Muscle of arm (tissue), 12 donors: ENCODE measurements around the gene SSU72. TPM values are rescaled to one million over a fixed set of nuclear protein-coding genes. Genes with fewer than 3 reads are reported as not detected.
"Not testable (repeated sequence)": the region's sequence is repeated elsewhere in the genome, so short reads cannot be mapped to it uniquely, and the experiment has no call there.

ENCODE experiments used
- DNase-seq: peaks from one replicate; pipeline ENCODE4 v3.0.0-alpha.2; 2013
- polyA plus RNA-seq, 12 donors: library from polyadenylated mRNA; unstranded; fragments of 120-200 nt; gene quantifications; one replicate each; pipeline ENCODE4 v1.2.1, GENCODE V29; 2013; ENCODE audit not compliant: insufficient read length in 12 of 12

Gene SSU72
- polyA plus RNA-seq, 12 donors, result 61.6 to 98.6 (median 86.4) TPM; not detected in 1

DNA sequence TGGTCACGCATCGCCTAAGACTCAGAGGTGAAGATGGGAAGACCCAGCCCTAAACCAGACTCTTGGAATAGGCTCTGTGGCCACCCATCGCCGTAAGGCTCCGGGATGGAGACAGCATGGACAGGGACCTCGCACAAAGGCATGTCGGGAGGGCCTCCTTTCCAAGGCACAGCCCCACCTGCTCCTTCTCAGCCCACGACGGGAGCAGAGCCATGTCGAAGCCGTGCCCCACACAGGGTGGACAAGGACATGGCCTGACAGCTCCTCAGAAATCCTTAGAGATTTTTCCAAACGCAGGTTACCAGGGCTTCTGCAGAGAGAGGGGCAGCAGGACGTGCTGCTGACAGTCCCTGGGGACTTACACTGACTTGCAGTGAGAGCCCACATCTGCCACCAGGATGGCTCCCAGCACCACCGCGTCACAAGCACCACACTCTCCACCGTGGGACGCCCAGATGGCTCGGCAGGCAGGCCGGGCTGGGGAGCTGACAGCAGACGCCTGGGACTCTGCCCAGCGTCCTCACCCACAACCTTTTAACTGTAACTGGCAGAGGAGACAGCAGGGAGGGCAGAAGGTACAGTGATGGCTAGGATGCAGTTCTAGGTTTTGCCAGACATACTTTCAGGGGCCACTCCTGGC lies 12.0 kb downstream of the SSU72 start:
- DNase-seq, result no peak

DNA sequence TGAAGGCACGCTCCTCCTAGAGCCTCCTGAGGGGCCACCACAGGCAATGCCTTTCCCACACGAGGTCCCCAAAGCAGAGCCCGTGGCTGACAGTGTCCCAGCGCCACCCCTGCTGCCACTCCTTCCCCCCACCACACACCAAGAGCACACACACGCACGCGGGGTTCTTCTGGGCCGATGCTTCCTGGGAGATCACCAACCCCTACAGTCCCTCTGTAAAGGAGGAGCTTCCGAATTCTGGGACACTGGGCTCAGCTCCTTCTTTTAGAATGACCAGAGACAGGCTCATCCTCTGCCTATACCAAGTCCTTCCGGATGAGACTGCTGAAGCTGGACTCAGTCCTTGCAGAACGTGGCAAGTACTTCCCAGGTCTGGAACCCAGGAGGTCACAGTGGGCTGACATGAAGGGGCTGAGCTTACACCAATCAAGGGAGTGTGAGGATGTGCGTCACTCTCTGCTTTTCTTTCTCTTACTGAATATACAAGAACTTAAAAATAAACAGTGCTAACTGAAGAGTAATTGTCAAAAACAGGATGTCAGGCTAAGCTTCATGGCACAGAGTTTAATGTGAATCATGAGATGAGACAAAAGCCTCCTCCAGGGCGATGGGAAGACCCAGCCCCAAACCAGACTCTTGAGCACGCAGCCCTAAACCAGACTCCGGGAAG lies 12.7 kb downstream of the SSU72 start:
- no peak for DNase-seq

DNA sequence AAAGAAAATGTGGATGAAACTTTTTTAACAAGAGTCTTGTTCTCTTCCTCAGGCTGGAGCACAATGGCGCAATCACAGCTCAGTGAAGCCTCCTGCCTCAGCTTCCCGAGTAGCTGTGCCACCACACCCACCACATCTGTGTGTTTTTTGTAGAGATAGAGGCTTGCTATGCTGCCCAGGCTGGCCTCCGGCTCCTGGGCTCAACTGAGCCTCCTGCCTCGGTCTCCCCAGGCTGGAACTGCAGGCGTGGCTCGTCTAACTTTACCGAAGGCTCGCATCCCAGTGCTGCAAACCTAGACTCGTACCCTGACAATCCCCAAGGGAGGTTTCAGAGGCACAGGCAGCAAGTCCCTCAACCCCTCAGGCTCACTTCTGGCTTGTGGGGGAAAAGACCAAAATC lies 14.5 kb downstream of the SSU72 start:
- DNase-seq, result no peak

DNA sequence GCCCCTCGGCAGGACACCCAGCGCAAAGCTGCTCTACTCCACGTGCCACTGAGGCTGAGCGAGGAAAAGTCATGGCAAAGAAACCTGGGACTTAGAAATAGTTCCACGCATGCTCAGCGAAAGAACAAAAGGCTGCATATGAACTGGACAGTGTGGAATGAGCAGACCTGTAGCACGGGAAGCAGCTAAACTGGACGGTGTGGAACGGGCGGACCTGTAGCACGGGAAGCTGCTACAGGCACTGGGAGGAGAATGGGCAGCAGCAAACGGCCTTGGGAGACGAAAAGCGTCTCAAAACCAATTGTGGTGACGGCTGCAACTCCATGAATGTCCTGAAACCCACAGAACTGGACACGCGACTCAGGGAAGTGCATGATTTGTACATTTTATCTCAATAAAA lies 15.6 kb downstream of the SSU72 start:
- no peak for DNase-seq

DNA sequence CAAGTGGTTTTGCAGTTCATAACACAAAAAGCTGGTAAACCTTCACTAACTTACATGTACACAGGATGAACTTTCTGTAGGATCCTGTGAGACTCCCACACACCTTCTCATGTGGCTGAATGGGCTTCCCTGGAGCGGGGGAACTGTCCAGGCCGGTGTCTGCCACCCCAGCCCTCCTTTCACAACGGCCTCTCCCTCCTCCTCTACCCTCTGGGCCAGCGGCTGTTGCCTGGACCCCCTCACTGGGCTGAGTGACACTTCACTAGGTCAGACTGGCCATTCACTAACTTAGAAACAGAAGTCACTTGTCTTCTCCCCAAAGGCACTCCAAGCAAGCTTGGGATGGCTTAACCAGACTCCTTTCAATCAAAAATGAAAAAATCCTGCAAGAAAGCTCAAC lies 16.1 kb downstream of the SSU72 start:
- no peak for DNase-seq

- not testable (repeated sequence) for DNase-seq
Measured at GRCh38 chr1:1557688-1558087, 17.0 kb downstream of the SSU72 start.

- not testable (repeated sequence) for DNase-seq
Measured at GRCh38 chr1:1556961-1557360, 17.7 kb downstream of the SSU72 start.

DNA sequence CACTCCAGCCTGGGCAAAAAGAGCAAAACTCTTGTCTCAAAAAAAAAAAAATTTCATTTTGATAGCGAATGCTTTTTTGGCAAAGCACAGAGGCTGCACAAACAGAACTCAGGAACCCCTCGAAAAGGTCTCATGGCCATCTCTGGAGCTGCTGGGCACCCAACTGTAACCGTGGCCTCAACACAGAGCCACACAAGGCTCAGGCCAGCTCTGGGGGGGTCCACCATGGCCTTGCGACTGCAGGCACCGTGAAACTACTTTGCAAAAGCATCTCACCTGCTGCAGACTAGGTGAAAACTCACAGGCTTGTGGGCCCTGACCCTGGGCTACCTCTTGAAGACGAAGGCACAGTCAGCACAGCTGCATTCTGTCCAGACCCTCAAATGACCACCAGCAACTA lies 18.2 kb downstream of the SSU72 start:
- DNase-seq, result no peak

- DNase-seq, result no peak
Measured at GRCh38 chr1:1554926-1555915, 19.4 kb downstream of the SSU72 start.

- no peak for DNase-seq
Measured at GRCh38 chr1:1554550-1554925, 20.1 kb downstream of the SSU72 start.

DNA sequence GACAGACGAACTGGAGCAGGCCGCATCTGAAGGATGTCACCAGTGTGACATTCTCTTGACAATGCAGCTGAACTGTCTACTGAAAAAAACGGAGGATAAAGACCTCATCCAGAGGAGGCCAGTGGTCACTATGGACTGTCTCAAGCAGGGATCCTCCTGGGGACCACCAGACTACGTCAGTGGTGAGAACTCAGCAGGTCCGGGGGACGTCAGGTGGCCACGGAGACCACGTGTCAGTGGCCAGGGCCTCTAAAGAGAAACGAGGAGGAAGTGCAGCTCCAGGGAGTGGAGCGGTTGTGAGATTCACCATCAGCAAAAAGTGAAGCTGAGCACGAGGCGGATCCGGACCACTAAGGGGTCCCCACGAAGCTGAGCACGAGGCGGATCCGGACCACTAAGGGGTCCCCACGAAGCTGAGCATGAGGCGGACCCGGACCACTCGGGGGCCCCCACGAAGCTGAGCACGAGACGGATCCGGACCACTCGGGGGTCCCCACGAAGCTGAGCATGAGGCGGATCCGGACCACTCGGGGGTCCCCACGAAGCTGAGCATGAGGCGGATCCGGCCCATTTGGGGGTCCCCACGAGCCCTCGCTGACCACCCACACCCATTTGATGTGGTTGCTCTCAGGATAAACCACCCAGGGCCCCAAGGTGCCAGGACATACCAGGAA lies 20.7 kb downstream of the SSU72 start:
- no peak for DNase-seq

- no peak for DNase-seq
Measured at GRCh38 chr1:1552263-1552639, 22.4 kb downstream of the SSU72 start.

DNA sequence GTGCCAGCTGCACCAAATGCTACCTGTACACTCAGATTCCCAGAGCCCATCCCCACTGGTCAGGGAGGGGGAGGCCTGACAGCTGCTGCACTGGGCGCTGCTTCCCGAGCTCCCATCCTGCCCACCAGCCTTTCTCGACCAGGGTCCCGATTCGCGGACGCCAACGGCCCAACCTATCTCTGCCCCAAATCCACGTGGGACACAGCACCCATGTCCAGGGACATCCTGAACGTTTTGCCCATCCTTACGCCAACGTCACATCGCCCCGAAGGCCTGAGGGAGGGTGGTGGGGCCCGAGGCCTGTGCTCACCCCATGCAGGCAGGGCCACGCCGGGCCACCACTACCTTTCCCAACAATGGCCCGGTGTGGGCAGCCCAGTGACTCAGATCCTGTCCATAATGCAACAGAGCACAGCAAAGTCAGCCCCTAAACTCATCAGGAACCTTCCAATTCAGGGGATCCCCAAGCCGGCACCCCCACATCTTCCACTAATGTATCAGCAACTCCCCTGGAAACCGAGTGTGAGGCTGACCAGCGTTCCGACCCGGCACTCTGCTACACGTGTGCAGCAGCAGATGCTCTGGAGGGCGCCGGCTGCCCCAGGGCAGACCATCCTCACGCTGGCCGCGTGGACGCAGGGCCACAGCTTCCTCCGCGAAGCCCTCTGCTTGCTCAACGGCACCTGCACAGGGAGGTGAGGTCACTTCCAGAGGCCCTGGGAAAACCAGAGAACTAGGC lies 23.0 kb downstream of the SSU72 start:
- DNase-seq, result no peak

- no peak for DNase-seq
Measured at GRCh38 chr1:1550591-1551432, 23.9 kb downstream of the SSU72 start.

DNA sequence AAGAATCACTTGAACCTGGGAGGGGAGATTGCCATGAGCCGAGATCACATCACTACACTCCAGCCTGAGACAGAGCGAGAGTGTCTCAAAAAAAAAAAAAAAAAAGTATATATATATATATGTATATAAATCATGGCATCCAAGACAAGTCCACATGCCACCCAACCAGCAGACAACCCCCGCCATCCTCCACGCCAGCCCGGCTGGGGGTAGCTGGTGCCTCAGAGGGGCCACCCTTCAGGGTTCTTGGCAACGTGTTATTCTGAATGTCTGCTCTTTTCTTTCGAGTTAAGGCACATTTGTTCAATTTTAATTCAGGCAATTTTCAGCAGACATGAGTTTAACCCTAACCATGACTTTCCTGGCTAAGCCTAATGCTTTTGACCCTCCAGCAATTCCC lies 24.6 kb downstream of the SSU72 start:
- DNase-seq, result no peak

DNA sequence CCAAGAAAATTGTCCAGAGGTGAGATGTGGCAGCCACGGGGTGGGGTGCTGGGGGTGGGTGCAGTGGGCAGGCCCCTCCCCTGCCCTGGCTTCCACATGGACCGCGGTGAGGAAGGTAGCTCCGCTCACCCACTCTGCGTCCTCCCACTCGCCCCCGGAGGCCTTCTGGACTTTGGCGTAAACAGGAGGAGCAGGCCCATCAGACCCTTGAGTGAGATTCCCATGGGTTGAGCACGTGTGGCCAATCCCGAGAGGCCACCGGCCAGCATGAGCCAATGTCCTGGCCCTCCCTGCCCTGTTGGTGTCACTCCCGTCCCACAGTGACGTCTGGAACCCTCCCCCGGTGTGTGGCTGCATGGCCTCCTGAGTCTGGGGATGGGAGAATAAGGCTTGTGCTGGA lies 26.1 kb downstream of the SSU72 start:
- no peak for DNase-seq

DNA sequence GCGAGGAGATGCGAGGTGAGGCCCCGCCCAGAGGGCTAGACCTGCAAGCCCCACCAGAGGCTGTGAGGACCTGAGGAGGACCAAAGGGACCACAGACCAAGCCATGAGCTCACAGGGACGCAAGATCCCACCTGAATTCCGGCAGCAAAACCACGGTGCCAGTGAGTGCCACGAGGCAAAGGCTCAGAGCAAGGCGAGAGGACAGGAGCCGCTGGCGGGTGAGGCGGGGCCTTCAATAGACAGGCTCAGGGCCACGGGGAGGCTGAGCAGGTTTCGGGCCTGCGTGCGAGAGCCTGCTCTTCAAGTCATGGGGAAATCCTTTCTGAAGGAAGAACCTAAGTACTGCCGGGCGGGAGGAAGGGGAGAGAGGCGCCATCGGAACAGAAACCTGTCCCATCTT lies 27.2 kb downstream of the SSU72 start:
- no peak for DNase-seq

DNA sequence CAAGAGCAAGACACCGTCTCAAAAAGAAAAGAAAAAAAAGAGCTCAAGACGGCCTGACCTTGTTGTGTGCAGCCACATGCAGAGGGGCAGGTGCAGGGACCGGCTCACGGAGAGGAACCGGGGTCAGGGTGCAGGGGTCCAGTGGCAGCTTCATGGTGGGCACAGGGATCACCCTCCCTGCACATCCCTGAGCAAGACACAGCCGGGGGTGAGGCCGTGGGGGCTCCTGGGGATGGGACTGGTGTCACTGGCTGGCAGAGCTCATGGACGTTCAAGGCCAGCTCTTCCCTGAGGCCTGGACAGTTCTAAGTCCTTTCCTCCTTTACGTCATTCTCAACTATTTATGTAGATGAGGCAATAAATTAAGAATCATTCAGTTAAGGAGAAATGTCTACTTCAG lies 27.7 kb downstream of the SSU72 start:
- DNase-seq, result no peak

GRCh38 chr1:1545946-1546737 lies 28.5 kb downstream of the SSU72 start:
- no peak for DNase-seq

DNA sequence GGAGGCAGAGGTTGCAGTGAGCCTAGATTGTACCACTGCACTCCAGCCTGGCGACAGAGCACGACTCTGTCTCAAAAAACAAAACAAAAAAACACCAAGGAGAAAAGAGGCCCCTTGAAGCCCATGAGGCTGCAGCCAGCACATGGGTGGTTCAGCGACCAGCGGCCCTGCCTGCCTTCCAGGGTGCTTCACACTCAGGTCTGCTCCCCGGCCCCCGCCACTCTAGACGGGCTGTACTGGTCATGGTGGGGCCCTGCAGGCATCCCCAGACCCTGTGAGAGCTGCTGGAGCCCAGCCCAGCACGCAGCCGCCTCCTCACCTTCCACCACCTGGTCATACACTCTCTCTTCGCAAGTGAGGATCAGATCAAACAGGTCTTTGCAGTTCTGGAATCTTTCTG lies 30.1 kb downstream of the SSU72 start:
- no peak for DNase-seq
